HS-5 (cell line): ENCODE measurements around the gene CEMIP2.
A peak's percentile ranks its signal among the peaks of the same experiment; 100 is the strongest.

Experiments
- DNase-seq: peaks from one replicate; pipeline ENCODE4 v3.0.0-alpha.2; 2012; ENCODE audit warnings: low read depth

CEMIP2 gene

GRCh38 chr9:71774920-71775319 is 6.6 kb upstream of the CEMIP2 start:
- no peak for DNase-seq

DNA sequence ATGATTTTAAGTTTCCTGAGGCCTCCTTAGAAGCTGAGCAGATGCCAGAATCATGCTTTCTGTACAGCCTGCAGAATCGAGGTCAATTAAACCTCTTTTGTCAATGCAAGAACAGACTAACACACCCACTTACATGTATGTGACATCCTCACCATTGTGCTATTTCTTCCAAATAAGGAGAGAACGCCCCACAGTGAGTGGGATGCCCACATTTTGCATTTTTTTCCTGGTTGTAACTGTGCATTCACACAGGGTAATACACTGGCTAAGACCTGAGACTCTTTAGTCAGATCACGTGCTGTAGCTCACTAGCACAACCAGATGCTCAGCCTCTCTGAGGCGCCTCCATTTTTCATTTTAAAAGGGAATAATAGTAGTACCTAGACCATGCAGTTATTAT is 4.4 kb upstream of the CEMIP2 start:
- no peak for DNase-seq

DNA sequence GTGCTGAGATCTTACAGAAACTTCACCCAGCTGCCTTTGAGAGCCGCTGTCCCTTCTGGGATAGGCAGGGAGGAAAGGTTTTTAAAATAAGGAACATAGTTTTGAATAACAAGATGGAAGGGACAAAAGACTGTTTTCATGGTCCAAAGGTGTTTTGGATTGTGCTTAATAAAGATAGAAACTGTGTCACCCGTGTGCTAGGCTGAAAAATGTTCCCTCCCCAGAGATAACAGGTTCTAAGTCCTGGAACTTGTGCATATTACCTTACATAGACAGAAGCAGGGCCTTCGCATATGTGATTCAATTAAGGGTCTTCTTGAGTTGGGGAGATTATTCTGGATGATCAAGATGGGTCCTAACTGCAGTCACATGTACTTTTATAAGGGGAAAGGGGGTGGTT is 1.9 kb upstream of the CEMIP2 start:
- DNase-seq = no peak

GRCh38 chr9:71769175-71770161 is 1.2 kb upstream of the CEMIP2 start:
- no peak for DNase-seq

GRCh38 chr9:71767776-71768321 is 464 bp downstream of the CEMIP2 start:
- no peak for DNase-seq

DNA sequence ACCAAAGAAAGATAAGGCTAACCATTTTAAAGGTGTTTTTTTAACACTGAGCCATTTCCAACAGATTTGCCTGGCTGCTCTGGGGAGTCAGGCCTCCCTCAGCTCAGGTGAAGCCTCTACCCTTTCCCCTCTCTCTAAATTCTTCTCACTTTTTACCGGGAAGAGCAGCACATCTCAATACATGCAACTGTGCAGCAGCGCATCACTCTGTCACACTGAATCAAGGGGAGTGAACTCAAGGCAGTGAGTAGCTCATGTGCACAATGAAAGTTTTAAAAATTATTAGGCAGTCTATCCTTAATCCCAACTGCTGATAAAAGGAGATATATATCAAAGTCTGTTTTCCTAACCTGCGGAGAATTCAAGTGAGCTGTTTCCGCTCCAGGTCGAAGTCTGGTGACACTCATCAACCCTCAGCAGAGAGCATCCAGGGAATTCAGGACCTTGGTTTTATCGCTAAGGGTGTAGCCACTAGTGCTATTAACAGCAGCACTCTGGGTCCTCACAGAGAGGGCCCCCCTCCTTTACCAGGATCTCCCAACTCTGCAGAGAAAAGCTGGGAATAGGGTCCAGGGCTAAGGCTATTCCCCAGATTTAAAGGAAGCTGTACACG is 1.0 kb downstream of the CEMIP2 start:
- no peak for DNase-seq

GRCh38 chr9:71766663-71767062 is 1.6 kb downstream of the CEMIP2 start:
- DNase-seq = no peak

DNA sequence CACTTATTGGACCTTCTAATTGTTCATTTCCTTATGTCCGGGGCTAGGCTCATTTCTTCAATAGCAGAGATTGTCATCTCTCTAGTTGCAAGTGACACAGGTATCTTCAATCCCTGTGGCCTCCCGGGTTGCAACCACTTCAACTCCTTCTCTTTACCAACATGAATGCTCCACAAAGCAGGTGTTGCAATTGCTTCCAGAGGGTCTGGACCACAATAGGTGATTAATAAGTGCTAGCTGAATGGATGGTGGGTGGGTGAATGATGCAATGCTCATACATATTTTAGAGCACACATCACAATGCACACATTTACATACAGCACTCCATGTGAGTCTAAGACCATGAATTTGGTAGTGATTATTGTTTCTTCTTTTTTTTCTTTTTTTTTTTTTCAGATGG is 2.6 kb downstream of the CEMIP2 start:
- peak; percentile 44 for DNase-seq

- no peak for DNase-seq
These were observed 3.4 kb downstream of the CEMIP2 start for GRCh38 chr9:71764891-71765290.

DNA sequence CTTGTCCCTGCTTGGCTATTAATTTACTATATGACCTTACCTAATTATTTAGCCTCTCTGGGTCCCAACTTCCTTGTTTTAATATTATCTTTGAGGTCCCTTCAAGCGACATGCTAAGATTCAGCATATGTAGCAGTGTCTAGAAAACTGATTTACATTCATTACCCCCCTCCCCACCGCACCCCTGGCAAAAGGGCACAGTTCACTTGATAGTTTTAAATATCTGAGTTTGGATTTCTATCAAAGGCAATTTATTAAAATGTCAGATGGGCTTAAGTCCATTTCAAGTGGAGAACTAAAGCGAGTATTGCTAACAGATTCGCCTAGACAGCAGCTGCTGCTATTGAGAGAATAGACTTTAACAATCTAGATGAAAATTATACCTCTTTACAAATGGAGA is 3.9 kb downstream of the CEMIP2 start:
- no peak for DNase-seq

DNA sequence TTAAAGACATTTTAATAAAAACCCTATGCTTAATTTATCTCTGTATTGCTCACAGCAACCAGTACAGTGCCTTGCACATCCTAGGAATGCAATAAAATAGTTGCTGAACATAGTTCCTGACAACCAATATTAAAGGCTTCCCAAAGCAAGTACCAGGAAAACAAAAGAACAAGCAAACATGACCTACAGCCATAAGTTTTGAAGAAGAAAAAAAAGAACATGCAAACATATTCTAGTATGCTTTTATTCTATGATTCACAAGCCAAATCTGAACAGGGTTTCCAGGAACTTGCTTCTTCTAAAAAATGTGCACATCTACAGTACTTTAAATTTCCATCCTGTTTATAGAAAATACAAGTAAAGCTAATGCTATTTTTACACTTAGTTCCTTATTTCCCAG is 4.5 kb downstream of the CEMIP2 start:
- DNase-seq = no peak

GRCh38 chr9:71762900-71763653 is 5.2 kb downstream of the CEMIP2 start:
- DNase-seq = peak; percentile 88

DNA sequence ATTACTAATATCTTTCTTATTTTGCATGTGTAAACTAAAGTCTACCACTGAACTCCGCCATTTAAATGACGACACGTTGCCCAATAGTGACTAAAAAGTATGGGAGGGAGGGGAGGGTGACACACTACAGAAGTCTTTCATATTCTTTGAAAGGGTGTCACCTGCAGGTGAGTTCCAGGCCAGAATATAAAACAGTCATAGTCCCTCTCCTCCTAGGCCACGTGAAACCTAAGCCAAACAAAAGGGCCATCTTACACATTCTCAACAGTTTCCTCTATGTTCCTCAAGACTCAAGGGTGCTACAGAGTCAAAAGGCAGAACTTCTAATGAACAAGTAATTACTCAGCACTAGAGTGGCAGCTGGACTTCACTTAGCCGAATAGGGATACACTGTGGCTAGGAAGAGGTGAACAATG is 6.4 kb downstream of the CEMIP2 start:
- no peak for DNase-seq

DNA sequence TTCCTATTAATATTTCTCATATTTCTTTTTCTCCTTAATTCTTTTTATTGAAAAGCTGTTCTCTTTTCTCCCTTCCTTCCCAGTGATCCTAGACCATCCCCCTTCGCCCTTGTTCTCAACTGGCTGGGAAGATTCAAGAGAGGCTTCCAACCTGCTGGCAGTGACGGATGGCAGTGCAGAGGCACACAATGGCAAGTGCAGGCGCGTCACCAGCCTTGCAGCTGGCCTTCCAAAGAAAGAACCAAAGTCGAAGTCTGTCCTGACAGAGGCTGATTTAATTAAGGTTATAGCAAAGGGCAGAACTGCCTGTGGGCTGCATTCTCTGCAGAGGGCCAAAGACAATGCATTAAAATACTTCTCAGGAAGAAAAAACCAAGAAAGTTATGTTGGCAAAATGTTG is 7.4 kb downstream of the CEMIP2 start:
- no peak for DNase-seq

DNA sequence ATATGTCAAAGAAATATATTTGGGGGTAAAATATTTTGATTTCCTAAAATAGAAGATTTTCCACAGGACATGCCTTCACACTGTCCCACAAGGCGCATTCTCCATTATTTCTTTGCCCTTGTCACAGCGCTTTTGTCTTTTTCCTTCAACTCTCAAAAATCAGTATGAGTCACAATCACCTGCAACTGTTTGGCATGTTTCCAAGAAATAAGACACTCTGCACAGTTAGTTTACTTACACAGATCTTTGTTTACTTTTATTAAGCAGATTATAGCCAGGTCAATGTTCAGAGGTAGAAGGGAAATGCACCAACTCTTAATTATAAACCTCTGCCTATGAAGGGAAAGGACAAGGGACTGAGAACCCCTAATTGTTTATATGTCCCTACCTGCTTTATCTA is 9.5 kb downstream of the CEMIP2 start:
- DNase-seq = no peak

GRCh38 chr9:71758277-71758676 is 10.0 kb downstream of the CEMIP2 start:
- no peak for DNase-seq

DNA sequence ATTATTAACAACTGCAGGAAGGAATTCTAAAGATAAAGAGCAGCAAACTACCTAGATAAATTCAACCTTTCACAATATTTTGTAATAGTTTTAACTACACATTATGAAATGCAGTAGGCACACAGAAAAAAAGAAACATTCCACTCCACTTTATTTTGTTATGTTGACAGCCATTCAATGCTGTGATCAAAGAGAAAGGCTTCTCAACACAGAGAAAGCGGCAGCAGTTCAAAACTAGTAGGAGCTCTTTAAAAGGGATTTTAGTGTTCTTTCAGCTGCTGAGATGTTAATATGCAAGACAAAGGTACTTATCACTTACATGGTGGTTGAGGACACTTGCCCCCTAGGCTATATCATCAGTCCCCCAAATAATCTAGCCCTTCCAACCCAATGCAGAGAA is 11.6 kb downstream of the CEMIP2 start:
- DNase-seq = no peak

DNA sequence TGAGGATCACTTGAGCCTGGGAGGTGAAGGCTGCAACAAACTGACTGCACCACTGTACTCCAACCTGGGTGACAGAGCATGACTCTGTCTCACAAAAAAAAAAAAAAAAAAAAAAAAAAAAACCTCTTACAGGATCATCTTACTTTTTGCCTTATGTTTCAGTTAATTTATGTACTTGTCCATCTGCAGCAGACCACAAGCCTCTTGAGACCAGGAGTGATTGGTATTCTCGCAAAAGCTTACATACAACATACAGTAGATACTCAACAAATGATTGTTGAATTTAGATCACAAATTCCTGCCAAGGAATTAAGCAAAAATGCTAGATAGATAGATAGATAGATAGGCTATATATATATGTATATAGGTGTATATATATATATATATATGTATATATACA is 12.4 kb downstream of the CEMIP2 start:
- no peak for DNase-seq

GRCh38 chr9:71755230-71755629 is 13.1 kb downstream of the CEMIP2 start:
- DNase-seq = no peak

DNA sequence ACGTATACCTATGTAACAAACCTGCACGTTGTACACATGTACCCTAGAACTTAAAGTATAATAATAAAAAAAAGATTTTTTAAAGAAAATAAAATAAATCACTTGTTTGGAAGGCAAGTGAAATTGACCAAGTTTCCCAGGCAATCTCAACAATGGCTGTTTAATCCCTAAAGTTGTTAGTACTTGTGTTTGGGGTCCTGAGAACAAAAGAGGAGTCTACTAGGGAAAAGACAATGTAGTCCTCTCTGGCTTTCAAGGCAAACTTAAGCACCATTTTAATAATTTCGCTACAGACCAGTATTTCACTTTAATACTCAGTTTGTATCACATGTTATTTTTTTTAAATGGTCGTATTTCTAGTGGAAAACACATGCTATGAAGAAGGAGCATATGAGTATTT is 14.2 kb downstream of the CEMIP2 start:
- DNase-seq = no peak

DNA sequence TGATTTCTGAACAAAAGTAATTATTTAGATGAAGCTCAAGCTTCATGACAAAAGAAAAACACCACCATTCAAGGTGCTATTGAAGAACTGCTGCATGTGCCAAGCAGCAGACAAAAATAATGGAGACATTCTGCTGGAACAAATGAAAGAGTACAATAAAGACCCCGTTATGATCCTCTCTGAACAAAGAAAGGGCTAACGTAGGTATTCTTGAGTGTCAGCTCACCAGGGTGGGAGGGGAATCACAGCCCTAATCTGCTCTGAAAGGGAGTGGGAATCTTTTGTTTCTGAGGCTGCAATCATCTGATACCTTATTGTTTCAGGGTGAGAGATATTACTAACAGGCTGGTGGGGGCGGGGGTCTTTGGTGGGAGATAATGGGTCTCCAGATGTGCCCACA is 15.4 kb downstream of the CEMIP2 start:
- no peak for DNase-seq

- DNase-seq = no peak
These were observed 16.0 kb downstream of the CEMIP2 start for GRCh38 chr9:71752352-71752751.
